CD4-positive, alpha-beta T cell treated with Interferon gamma for 1 hour (primary cell): Measurements from ENCODE around the gene CAV1.

Experiments
- DNase-seq: peaks from one replicate; pipeline ENCODE4 v3.0.0-alpha.2; 2020

The CAV1 gene

DNA sequence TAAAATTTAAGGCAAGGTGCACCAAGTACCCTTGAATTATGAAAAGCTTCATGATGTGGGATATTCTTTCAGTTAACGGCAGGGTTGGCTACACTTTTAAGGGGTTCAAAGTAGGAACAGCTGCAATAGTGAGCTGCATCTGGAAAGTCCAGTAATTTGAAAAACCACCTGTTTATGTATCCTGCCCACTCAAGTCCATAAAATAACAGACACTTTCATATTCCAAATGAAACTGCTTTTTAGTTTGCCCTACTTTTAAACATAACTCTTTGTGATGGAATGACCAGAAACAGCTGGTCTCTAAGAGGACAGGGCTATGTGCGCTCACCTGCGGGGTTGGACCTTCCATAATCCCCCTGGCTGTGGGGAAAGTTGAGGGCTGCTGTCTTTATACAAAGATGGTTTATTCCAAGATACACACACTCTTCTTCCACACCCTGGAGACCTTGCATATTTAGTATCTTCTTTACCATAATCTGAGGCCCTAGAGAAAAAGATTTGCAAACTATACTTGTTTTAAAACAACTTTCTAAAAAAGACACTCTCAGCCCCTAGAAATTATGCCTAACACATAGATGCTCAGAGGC, 7.4 kb downstream of the CAV1 start:
- DNase-seq, result no peak

DNA sequence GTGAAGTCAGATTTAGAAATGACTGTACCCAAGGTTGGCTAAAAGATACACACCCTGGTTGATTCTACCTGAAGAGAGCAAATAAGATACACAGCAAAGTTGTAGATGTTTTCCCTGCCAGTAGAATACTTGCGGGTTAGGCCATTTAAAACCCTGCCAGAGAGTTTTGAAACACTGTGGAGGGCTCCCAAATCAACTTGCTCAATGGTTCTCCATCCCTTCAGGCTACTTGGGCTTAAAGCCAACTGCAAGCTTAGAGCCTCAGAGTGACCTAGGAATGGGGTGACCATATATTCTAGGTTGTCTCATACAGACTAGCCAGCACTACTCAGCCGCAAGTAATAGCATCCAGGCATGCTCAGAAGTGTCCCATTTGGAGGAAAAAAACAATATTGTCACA, 10.0 kb downstream of the CAV1 start:
- no peak for DNase-seq

DNA sequence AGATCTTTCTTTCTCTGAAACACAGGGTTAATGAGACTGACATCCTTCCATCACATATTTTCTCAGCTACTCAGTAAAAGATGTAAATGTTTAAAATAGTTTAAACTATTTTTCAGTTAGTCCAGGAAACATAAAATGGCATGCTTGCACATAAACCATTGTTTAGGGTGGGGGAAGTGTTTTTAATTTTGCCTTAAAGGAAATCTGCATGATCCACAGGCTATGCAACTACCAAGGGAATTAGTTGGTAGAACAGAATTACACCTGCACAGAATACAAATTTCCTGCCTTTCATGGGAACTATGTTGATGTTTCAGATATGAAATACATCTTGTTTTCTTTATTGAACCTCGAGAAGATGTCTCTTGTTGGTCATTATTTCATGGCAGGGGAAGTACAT, 10.6 kb downstream of the CAV1 start:
- DNase-seq, result no peak

DNA sequence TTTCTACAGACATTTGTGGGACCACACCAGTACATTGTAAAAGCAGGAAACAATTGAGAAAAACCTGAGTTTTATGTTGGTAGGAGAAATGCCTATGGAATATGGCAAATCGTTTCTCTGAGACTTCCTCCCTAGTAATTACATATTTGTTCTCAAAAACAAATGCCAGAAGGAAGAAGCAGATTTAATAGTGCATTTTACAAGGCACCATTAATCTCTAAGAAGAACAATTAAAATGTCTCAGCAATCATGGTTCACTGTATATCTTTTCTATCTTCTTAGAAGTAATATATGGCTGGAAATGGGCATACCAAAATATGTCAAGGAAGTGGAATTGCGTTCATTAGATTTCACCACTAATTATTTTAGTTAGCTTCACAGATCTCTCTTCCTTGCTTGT, 13.3 kb downstream of the CAV1 start:
- DNase-seq, result no peak

DNA sequence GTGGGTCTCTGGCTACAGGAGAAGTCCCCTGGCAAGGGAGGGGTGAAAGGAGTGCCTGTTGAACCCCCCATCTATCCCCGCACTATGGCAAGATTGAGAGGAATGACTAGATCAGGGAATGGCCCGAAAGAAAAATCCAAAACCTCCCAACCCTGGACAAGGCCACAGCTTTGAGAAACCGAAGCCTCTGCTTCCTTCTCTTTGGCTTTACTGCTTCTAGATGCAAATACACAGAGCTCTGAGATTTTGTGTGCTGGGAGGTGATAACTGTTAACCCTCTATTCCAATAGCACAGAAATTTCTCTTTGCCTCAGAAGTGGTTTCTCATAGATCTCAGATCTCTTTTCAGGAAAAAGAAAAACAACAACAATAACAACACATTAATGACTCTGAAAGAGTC, 15.0 kb downstream of the CAV1 start:
- DNase-seq, result no peak

DNA sequence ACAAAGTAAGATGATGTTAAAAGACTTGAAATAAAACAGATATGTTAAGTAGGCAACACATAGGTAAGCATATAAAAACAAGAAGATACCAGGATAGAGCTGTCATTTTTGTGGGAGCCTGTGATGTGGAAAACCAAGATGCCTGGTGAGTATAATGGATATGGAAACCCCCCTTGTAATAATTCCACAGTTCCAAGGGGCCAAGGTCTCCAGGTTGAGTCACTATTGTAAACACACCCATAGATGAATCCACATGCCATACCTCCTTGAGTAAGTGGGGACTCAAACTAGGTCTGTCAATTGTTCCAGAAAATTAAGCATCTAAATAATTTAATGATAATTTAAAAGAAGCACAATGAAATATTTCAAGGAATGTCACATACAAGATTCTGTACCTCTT, 15.9 kb downstream of the CAV1 start:
- DNase-seq, result no peak

DNA sequence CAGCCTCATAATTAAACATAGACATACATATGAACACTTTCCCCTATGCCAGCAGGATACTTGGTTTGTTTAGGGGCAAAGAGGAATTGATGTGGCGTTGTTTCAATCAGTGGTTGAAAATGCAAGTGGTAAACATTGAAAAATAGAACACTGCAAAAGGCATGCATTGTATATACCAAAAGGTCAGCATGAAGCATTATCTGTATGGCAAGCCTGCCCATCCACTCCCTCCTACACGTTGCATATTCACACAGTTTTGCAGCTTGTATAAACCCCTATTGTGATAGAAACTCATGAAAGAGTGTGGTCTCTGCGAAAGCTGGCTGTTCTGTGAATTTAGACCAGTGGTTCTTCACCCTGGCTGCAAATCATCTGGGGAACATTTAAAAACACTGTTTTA, 17.1 kb downstream of the CAV1 start:
- DNase-seq, result no peak

DNA sequence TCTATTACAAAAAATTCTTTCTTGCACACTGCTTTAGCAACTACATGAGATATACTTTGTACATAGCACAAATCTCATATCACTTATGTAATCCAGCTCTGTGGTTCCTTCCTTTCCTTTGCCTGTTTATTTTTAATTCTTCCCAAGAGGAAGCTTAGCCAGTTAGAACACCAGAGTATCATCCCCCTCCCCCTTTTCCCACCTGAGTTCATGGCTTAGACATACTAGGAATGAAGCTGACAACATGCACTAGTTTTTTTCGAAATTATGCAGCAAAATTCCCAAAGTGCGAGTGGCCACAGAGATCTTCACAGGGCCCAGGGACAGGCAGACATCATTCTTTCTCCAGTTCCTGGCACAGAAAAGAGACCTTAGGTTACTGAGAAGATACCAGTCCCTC, 17.8 kb downstream of the CAV1 start:
- DNase-seq, result no peak

DNA sequence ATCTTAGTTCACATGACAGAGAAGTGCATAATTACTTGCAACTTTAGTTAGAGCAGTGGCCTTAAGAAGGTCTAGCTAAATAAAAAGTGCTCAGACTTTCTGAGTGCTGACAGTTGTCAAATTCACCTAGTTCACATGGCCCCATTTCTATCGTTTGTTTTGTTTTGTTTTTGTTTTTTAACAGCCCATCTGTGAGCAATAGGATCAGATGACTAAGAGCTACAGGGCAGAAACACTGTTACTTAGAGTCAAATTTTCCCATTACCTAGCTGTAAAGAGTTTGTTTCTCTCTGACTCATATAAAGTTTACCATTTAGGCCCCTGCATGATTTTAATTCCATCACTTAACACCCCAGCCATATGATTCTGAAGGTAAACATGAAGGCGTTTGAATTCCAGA, 18.8 kb downstream of the CAV1 start:
- DNase-seq, result no peak

DNA sequence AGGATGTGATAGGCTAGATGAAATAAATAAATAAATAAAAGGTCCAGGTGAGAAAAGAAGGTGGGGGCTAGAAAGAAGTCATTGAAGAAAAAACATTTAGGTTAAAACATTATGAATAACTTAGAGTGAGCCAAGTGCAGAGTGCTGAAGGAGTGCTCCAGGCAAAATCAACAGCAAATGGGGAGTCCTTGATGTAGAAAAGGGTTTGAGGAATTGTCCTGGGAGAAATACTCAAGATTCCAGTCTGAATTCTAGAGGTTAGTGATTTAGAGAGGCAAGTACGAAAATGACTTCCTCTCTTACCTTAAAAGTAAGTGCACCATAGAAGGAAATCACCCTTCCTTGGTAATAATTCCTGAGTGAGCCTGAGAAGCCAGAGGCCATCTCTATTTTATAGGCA, 19.7 kb downstream of the CAV1 start:
- DNase-seq, result no peak

DNA sequence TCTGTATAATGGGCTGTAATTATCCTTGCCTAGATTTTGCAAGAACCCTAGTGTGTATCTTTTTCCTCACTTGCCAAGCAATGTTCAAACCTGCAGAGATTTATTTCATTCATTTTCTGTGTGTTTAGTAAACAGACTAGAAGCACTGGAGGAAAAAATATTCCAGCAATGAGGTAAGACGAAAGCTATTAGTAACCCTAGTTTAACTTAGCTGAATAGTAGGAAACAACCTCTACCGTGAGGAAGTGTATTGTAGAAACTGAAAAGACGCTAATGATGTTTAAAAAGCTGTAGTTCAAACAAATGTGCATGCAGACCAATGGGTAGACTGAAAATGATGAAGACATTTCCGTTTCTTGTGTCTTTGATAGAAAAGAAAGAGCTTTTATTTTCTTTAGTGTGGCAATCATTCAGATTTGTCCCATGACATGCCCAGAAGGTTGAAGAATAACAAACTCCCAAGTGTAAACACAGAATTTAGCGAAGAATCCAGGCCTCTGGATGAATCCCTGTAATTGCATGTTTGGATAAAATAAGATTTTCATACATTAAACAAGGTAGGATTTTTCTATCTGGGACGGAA, 20.7 kb downstream of the CAV1 start:
- no peak for DNase-seq

DNA sequence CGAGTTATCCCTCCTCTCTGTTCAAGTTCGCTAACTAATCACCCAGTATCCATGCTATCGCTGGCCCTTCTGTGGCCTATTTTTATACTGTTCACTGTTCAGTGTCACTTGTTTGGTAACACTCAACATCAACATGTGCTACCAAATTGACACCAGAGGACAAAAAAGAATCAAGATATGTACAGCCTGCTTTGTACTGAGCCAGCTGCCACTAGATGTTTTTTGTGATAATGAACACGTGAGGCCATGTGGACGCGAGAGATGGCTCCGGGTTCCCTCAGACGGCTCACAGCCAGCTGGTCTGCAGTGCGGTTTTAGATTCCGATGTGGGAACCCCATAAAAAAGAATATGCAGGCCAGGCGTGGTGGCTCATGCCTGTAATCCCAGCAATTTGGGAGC, 21.2 kb downstream of the CAV1 start:
- no peak for DNase-seq

DNA sequence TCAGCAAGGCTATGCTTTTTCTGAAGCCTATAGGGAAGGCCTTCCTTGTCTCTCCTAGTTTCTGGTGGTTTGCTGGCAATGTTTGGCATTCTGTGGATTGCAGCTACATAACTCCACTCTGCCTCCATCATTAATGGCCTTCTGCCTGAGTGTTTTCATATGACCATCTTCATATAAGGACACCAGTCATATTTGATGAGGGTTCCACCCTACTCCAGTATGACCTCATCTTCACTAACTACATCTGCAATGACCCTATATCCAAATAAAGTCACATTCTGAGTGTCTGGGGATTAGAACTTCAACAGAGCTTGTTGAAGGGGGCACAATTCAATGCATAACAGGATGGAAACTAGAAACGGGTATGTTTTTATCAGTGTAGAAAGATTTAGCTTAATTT, 22.1 kb downstream of the CAV1 start:
- DNase-seq, result no peak

DNA sequence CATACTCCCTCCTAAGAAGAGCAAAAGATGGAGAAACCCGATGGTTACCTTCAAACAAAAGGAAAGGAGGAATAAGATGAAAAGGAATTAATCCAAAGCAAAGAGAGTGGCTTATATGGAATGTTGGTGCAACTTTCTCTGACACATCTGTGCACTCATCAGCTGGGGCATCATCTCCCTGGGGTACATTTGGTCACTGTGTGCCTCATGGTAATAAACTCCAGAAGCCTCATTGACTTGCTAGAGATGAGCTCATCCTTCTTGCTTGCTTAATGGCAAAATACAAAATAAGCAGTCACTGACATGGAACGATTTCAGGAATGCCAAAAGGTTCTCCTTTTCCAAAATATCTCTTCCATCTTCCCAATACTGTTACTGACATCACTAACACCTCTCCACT, 22.5 kb downstream of the CAV1 start:
- no peak for DNase-seq

DNA sequence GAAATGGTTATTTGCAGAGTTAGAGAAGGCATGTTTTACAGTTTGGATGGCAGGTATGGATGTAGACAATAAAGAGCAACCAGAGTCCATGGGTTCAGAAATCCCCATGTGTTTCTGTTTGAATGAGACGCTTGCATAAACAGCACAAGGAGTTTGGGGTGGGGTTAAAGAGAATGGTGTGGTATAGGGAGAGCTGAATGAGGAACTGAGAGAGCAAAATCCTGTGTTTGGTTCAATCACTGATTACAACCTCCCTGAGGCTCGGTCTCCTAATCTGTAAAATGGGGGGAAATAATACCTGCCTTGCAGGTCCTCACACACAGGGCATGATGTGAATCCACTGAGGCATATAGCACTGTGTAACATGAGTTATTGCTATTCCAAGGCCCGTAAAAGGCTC, 23.7 kb downstream of the CAV1 start:
- DNase-seq, result no peak

DNA sequence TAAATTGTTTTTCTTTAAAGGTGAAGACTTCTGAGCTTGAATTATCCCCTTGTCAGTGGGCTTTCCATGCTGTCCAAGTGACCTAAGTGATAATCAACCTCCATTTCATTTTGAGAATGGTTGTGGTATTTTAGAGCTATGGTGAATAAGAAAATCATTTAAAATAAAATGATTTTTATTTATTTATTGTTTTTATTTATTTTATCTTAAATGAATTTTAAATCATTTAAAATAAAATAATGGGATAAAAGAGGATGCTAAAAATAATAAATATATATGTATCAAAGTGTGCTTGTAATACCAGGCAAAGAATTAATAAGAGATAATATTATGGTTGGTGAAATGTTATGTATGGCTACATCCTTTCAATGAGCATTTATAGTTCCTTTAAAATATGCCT, 24.5 kb downstream of the CAV1 start:
- DNase-seq, result no peak

DNA sequence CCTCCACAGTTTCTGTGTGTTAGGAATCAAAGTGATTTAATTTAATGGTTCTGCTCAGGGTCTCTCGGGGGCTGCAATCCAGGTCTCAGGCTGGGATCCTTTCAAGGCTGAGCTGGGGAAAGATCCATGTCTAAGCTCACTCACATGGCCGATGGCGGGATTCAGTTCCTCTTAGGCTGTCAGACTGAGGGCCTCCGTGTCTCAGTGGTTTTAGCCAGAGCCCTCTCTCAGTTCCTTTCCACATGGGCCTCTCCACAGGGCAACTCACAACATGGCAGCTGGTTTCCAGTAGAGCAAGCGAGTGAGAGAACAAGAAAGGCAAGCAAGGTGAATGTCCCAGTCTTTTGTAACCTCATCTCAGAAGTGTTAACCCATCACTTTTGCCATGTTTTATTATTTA, 26.9 kb downstream of the CAV1 start:
- DNase-seq, result no peak

DNA sequence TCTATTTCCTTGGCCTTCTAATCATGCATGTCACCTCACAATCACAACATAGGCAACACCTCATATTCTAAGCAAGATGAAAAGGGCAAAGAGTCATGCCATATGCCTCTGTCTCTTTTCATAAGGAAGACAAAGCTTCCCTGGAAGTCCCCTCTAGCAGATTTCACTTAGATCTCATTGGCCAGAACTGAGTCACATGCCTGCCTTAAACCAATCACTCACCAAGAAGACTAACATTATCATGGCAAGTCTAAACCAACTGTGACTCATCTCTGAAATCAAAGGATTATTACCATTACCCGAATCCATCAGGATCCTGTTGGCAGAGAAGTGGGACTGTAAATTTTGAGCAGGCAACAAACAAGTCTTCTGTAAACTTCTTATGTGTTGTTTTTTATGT, 27.8 kb downstream of the CAV1 start:
- DNase-seq, result no peak

DNA sequence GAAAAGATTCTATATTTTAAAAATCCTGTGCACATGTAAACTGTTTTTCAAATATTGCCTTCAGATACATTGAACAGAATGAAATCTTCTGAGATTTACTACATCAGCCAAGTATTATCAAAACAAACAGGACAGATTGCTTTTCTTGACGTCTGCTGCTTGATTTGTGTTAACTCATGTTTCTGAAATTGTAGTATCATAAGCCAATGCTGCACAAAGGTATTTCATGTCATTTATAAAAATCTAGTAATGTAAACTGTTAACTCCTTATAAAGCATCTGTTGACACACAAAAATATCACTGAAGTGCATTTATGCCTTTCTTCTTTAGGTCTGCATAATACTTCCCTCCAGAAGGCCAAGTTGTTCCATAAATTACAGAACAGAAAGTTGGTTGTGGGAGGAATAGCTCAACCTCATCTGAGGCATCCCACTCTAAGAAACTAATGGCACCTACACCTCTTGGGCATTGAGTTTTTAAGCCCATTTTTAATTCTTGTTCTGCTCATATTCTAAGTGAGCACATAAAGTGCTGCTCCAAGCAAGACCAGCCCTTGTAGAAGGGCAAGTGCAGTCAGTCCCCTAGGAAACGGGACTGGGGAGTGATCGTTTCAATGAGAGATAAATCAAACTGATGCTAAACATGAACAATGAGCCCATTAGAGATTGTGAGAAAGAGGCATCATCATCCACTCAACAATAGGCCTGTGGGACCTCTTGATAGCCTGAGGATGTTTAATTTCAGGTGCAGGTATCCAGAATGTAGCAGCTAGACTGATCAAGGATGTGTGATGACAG, 28.5 kb downstream of the CAV1 start:
- DNase-seq, result no peak

DNA sequence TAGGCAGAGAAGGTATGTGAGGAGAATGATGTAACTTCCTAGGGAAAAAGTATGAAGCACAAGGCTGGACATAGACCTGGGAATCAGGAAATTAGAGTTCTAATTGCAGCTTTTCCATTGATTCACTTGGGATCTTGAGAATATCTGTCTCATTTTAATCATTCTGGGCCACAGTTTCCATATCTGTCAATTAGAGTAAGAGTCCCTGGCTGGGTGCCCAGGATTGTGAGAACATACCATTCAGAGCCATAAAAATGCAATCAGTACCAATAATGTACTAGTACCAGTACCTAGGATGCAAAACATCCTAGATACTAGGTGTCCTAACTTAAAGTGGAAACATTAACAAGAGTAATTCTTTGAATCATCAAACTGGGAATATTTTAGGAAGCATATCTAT, 29.6 kb downstream of the CAV1 start:
- DNase-seq, result no peak

DNA sequence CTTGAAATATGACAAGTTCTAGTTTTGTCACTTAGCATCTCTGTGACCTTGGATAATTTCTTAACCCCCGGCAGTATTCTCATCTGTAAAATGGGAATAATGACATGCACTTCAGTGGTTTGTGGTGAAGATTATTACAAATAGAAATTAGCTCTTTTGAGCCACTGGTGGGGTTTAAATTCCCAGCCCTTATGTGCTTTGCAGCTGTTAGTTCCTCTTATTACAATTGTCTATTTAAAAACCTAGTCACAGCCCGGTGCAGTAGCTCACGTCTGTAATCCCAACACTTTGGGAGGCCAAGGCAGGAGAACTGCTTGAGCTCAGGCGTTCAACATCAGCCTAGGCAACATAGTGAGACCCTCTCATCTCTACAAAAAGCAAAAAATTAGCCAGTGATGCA, 30.1 kb downstream of the CAV1 start:
- DNase-seq, result no peak

DNA sequence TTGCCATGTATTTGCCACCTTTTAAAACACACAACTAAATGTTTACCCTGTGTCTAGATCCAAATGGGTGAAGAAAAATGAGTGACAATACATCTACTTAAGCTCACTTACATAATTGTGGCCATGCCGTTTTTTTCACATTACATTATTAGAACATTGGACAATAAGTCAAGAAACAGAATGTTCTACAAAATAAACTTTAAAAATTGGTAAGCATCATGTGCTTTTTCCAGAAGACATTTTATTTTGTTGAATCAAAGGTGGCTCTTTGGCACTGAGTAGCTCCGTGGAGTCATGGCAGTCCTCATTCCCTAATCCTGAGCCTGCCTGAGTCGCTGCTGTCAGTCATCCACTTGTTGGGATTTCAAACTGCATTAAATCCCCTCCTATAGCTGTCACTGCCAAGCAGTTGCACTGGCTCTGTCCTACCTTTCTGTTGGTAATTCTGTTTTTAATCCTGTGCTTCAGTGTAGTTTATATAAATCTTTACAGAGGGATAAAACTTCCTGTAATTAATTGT, 32.3 kb downstream of the CAV1 start:
- DNase-seq, result no peak

DNA sequence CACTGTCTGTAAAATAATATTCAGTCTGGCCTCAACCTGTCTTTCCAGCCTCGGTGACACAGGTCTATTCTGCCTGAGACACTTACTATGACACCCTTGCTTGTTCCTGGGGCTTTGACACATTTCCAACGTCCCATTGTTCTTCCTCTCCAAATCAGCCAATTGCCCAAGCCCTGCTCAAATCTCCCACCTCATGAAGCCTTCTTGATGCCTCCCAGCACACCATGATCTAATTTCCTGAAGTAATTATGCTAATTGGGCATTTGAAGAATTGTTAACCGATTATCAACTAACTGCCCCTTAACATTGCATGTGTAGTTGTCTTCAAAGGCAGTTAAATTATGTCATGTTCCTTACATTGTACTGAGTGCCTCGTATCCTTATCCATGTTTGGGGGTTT, 33.1 kb downstream of the CAV1 start:
- no peak for DNase-seq
